Heart left ventricle (tissue), 16 donors: Measurements from ENCODE around the gene SNX9. TPM values are rescaled to one million over a fixed set of nuclear protein-coding genes. Genes with fewer than 3 reads are reported as not detected.
"Not testable (repeated sequence)": the region's sequence is repeated elsewhere in the genome, so short reads cannot be mapped to it uniquely, and the experiment has no call there.

Source experiments
- ATAC-seq, 4 donors: fragments of 200-7000 bp; cut with Tn5 transposase; one replicate each; pipeline ENCODE4 v1.9.1; 2020 to 2022; ENCODE audit warnings: moderate library complexity in 4 of 4, mild to moderate bottlenecking in 3 of 4, moderate number of reproducible peaks in 1 of 4
- DNase-seq, 5 donors: peaks; one replicate each; pipeline ENCODE4 v3.0.0-alpha.2; 2020
- H3K27ac ChIP-seq, 12 donors: fragments of 200-600 bp; sonication (generic) in 4 of 12; one replicate each; pipeline versions ENCODE4 v1.5.0 to v1.8.0; 2016 to 2022; ENCODE audit warnings: mild to moderate bottlenecking in 2 of 12
- H3K27me3 ChIP-seq, 9 donors: fragments of 200-600 bp; sonication (generic) in 2 of 9; one replicate each; pipeline versions ENCODE4 v1.5.1 to v1.8.0; 2016 to 2022; ENCODE audit warnings: mild to moderate bottlenecking in 3 of 9
- H3K36me3 ChIP-seq, 9 donors: fragments of 200-600 bp; sonication (generic) in 2 of 9; one replicate each; pipeline versions ENCODE4 v1.5.0 to v1.8.0; 2018 to 2022; ENCODE audit warnings: mild to moderate bottlenecking in 2 of 9
- H3K4me1 ChIP-seq, 12 donors: fragments of 200-600 bp; sonication (generic) in 4 of 12; one replicate each; pipeline versions ENCODE4 v1.5.0 to v1.8.0; 2016 to 2022; ENCODE audit warnings: mild to moderate bottlenecking in 3 of 12
- H3K4me3 ChIP-seq, 12 donors: fragments of 200-600 bp; sonication (generic) in 4 of 12; one replicate each; pipeline versions ENCODE4 v1.5.0 to v1.8.0; 2017 to 2022; ENCODE audit warnings: mild to moderate bottlenecking in 9 of 12, moderate library complexity in 4 of 12
- H3K9me3 ChIP-seq, 12 donors: fragments of 200-600 bp; sonication (generic) in 4 of 12; one replicate each; pipeline versions ENCODE4 v1.5.0 to v1.8.0; 2016 to 2022; ENCODE audit warnings: mild to moderate bottlenecking in 1 of 12
- CTCF ChIP-seq, 12 donors: fragments of 200-600 bp; sonication (generic) in 4 of 12; IDR thresholded peaks; one replicate each; pipeline versions ENCODE4 v1.5.0 to v1.8.0; 2018 to 2022; ENCODE audit warnings: antibody characterized with exemption in 12 of 12, mild to moderate bottlenecking in 5 of 12
- POLR2A ChIP-seq, 2 donors: fragments of 450-650 bp; IDR thresholded peaks; one replicate each; pipeline ENCODE4 v1.6.1; 2017; ENCODE audit warnings: antibody characterized with exemption in 2 of 2, mild to moderate bottlenecking in 2 of 2, moderate library complexity in 2 of 2
- WGBS, 4 donors: extraction: QIAGEN DNeasy Blood & Tissue Kit in 2 of 4; methylation state at CpG; one replicate each; pipeline versions ENCODE4 v1.1.5 to v1.1.7; 2013 to 2018; 5-methylcytosine and 5-hydroxymethylcytosine counted together
- intact Hi-C, 10 donors: fragments of 100-400 bp; cut with DNase I; formaldehyde crosslinking; loops; one replicate each; pipeline versions ENCODE4 v1.11.1 to v1.14.2; 2022
- polyA plus RNA-seq, 2 donors: library from polyadenylated mRNA; stranded (reverse); fragments of 200-250 nt; gene quantifications; one replicate each; pipeline ENCODE4 v1.2.3, GENCODE V29; 2013
- total RNA-seq, 9 donors: library from RNA; depleted of rRNA in 2 of 9; stranded (reverse); fragments of >200 nt in 2 of 9; fragmentation: NEBNext Ultra II Directional in 3 of 9; extraction: Animal tissue kit (Norgen Biotek cat#: 25700) in 3 of 9; gene quantifications; one replicate each; pipeline versions ENCODE4 v1.1.0 to v1.2.4, GENCODE V29; 2016 to 2023
- donor health status: ischemic (EF 13 %, LVEDD 7.1; RV severe dilation, severe dysfunction).
- donor health status: healthy with polysubstance abuse.
- donor health status: DM: no; HTN: yes; CAD: no.
- donor health status: DM: no; HTN: no; CAD: no.
- donor health status: ischemic (EF 25% LVEDD 6.9; RV normal size, moderate dysfunction).
- donor health status: ischemic (EF 25% LVEDD 5.7; RV mildly dilated, moderate dysfunction).
- donor health status: healthy.
- donor health status: DM: yes; HTN: yes; CAD: no.
- donor health status: ischemic (EF 35%, LVEDD 5.7; RV mildly dilated, moderate dysfunction).
- donor health status: nonischemic (EF 11% LVEDD 7.7; RV severe dilation, severe dysfunction).
- donor health status: DM: yes; HTN: yes; CAD: no.
- donor health status: PGD.
- donor health status: ischemic (EF 29% LVEDD 5.4; RV normal size, mild dysfunction).
- donor health status: nonischemic (EF 23%, LVEDD 6.1; RV moderate dilation, normal function).

SNX9 gene
- total and polyA plus RNA-seq, 11 donors = 15.4 to 44.0 (median 30.7) TPM

- H3K9me3 ChIP-seq = no peaks in the 10 kb centered on the region
- ATAC-seq = no peak
- H3K4me3 ChIP-seq = no peak overlapping the region
- peak overlapping the region in 1 of 12 donors; percentile 65 for H3K27ac ChIP-seq
- peaks cover 0 to 32% (median 4%) of the 10 kb centered on the region in 12 donors for H3K4me1 ChIP-seq
- no peaks in the 10 kb centered on the region for H3K36me3 ChIP-seq
- no peak for DNase-seq
- no peak for TF ChIP-seq CTCF (IDR thresholded peaks at IDR 0.05)
- no peak for TF ChIP-seq POLR2A (IDR thresholded peaks at IDR 0.05)
- no peaks in the 10 kb centered on the region for H3K27me3 ChIP-seq
- intact Hi-C loops = no loop called here
- 55 to 75% (median 66%) methylated on average over 2 of the region's 2 CpGs for WGBS, 4 donors
Observed at GRCh38 chr6:157791450-157791849, 31.6 kb upstream of the SNX9 start.

GRCh38 chr6:157792671-157793070 is 30.4 kb upstream of the SNX9 start:
- TF ChIP-seq CTCF (IDR thresholded peaks at IDR 0.05) (no peak), POLR2A (IDR thresholded peaks at IDR 0.05) (no peak)
- Histone ChIP-seq H3K27ac (no peak overlapping the region), H3K9me3 (no peaks in the 10 kb centered on the region), H3K36me3 (no peaks in the 10 kb centered on the region), H3K4me3 (no peak overlapping the region), H3K27me3 (no peaks in the 10 kb centered on the region), H3K4me1 (peaks cover 0 to 34% (median 4%) of the 10 kb centered on the region in 12 donors)
- 64 to 77% (median 72%) methylated on average over 2 of the region's 2 CpGs for WGBS, 4 donors
- intact Hi-C loops = no loop called here
- ATAC-seq = no peak
- DNase-seq = no peak

- WGBS, 4 donors = 90 to 94% (median 93%) methylated on average over 5 of the region's 5 CpGs
Observed at GRCh38 chr6:157794012-157794411, 29.0 kb upstream of the SNX9 start.

GRCh38 chr6:157795841-157796240 is 27.2 kb upstream of the SNX9 start:
- DNase-seq (no peak), ATAC-seq (no peak)
- no peaks in the 10 kb centered on the region for H3K9me3 ChIP-seq
- no peaks in the 10 kb centered on the region for H3K36me3 ChIP-seq
- TF ChIP-seq CTCF (IDR thresholded peaks at IDR 0.05) = no peak
- TF ChIP-seq POLR2A (IDR thresholded peaks at IDR 0.05) = no peak
- peak overlapping the region in 1 of 12 donors; percentile 63 for H3K27ac ChIP-seq
- 54 to 64% (median 59%) methylated on average over 6 of the region's 6 CpGs for WGBS, 4 donors
- H3K4me3 ChIP-seq = no peak overlapping the region
- peaks cover 0 to 28% (median 4%) of the 10 kb centered on the region in 12 donors for H3K4me1 ChIP-seq
- intact Hi-C loops = no loop called here
- no peaks in the 10 kb centered on the region for H3K27me3 ChIP-seq

More at GRCh38 chr6:157794012-157794411, 29.0 kb upstream of the SNX9 start:
- H3K4me1 ChIP-seq = peaks cover 0 to 34% (median 4%) of the 10 kb centered on the region in 12 donors
- H3K4me3 ChIP-seq, H3K9me3 ChIP-seq, H3K27me3 ChIP-seq, H3K36me3 ChIP-seq, H3K27ac ChIP-seq, intact Hi-C loops, DNase-seq, ATAC-seq: not testable (repeated sequence)

GRCh38 chr6:157798851-157799250 is 24.2 kb upstream of the SNX9 start:
- no peaks in the 10 kb centered on the region for H3K27me3 ChIP-seq
- WGBS, 4 donors = 79 to 86% (median 83%) methylated on average over 6 of the region's 6 CpGs

GRCh38 chr6:157799561-157799960 is 23.5 kb upstream of the SNX9 start:
- ATAC-seq, H3K27me3 ChIP-seq, H3K27ac ChIP-seq, H3K4me3 ChIP-seq, H3K9me3 ChIP-seq, H3K36me3 ChIP-seq, intact Hi-C loops, DNase-seq: not testable (repeated sequence)
- H3K4me1 ChIP-seq = peaks cover 0 to 16% (median 0%) of the 10 kb centered on the region in 12 donors
- WGBS, 4 donors = 63 to 83% (median 81%) methylated on average over 3 of the region's 3 CpGs

More at GRCh38 chr6:157798851-157799250, 24.2 kb upstream of the SNX9 start:
- H3K36me3 ChIP-seq = no peaks in the 10 kb centered on the region
- DNase-seq (no peak), ATAC-seq (no peak)
- H3K27ac ChIP-seq = no peak overlapping the region
- no peaks in the 10 kb centered on the region for H3K9me3 ChIP-seq
- intact Hi-C loops = no loop called here
- H3K4me3 ChIP-seq = no peak overlapping the region
- H3K4me1 ChIP-seq = peaks cover 0 to 16% (median 0%) of the 10 kb centered on the region in 12 donors
- TF ChIP-seq POLR2A (IDR thresholded peaks at IDR 0.05) (no peak), CTCF (IDR thresholded peaks at IDR 0.05) (no peak)
